ENCODE data around the gene RPRD2.

- no peak for TF ChIP-seq CTCF (IDR thresholded peaks at IDR 0.05)
- TF ChIP-seq EP300 (IDR thresholded peaks at IDR 0.05), result no peak
- TF ChIP-seq POLR2AphosphoS5 (IDR thresholded peaks at IDR 0.05), result no peak
- no peak for TF ChIP-seq POLR2A (IDR thresholded peaks at IDR 0.05)
These were observed 113.4 kb downstream of the RPRD2 start for GRCh38 chr1:150477320-150477719.
